Measurements from ENCODE around the gene NEO1.

The NEO1 gene

GRCh38 chr15:73030122-73030679, 22.1 kb upstream of the NEO1 start:
- Histone ChIP-seq H3K27me3 (ENCODE audit: control insufficient read depth, insufficient read depth, low read length) (no peaks in the 10 kb centered on the region), H3K9ac (ENCODE audit: low read depth, low read length) (no peak overlapping the region), H3K27ac (ENCODE audit: low read depth, low read length) (no peak overlapping the region), H3K4me1 (ENCODE audit: control insufficient read depth, insufficient read depth, low read length) (peaks cover 7% of the 10 kb centered on the region; the same call in 1 of the 2 replicates), H3K4me3 (ENCODE audit: low read depth, low read length) (no peak overlapping the region), H3K36me3 (ENCODE audit: control insufficient read depth, insufficient read depth, low read length) (no peaks in the 10 kb centered on the region), H3K9me3 (ENCODE audit: control insufficient read depth, insufficient read depth, low read length) (no peaks in the 10 kb centered on the region)

GRCh38 chr15:73031648-73032047, 20.6 kb upstream of the NEO1 start:
- Histone ChIP-seq H3K36me3 (ENCODE audit: control insufficient read depth, insufficient read depth, low read length) (no peaks in the 10 kb centered on the region), H3K9me3 (ENCODE audit: control insufficient read depth, insufficient read depth, low read length) (no peaks in the 10 kb centered on the region), H3K9ac (ENCODE audit: low read depth, low read length) (no peak overlapping the region), H3K27ac (ENCODE audit: low read depth, low read length) (no peak overlapping the region), H3K4me1 (ENCODE audit: control insufficient read depth, insufficient read depth, low read length) (peaks cover 7% of the 10 kb centered on the region; the same call in 1 of the 2 replicates), H3K4me3 (ENCODE audit: low read depth, low read length) (no peak overlapping the region), H3K27me3 (ENCODE audit: control insufficient read depth, insufficient read depth, low read length) (no peaks in the 10 kb centered on the region)

GRCh38 chr15:73033611-73034010, 18.7 kb upstream of the NEO1 start:
- H3K27me3 ChIP-seq (ENCODE audit: control insufficient read depth, insufficient read depth, low read length) = no peaks in the 10 kb centered on the region
- no peak overlapping the region for H3K4me3 ChIP-seq (ENCODE audit: low read depth, low read length)
- peaks cover 7% of the 10 kb centered on the region; the same call in 1 of the 2 replicates for H3K4me1 ChIP-seq (ENCODE audit: control insufficient read depth, insufficient read depth, low read length)
- H3K9me3 ChIP-seq (ENCODE audit: control insufficient read depth, insufficient read depth, low read length) = no peaks in the 10 kb centered on the region
- no peaks in the 10 kb centered on the region for H3K36me3 ChIP-seq (ENCODE audit: control insufficient read depth, insufficient read depth, low read length)
- no peak overlapping the region for H3K27ac ChIP-seq (ENCODE audit: low read depth, low read length)
- no peak overlapping the region for H3K9ac ChIP-seq (ENCODE audit: low read depth, low read length)

- Histone ChIP-seq H3K4me3 (ENCODE audit: low read depth, low read length) (no peak overlapping the region), H3K4me1 (ENCODE audit: control insufficient read depth, insufficient read depth, low read length) (peaks cover 6% of the 10 kb centered on the region; the same call in 1 of the 2 replicates), H3K9me3 (ENCODE audit: control insufficient read depth, insufficient read depth, low read length) (no peaks in the 10 kb centered on the region)
Observed at GRCh38 chr15:73034221-73034620, 18.0 kb upstream of the NEO1 start.

GRCh38 chr15:73035221-73035620, 17.0 kb upstream of the NEO1 start:
- no peaks in the 10 kb centered on the region for H3K27me3 ChIP-seq (ENCODE audit: control insufficient read depth, insufficient read depth, low read length)
- H3K36me3 ChIP-seq (ENCODE audit: control insufficient read depth, insufficient read depth, low read length) = no peaks in the 10 kb centered on the region
- H3K4me1 ChIP-seq (ENCODE audit: control insufficient read depth, insufficient read depth, low read length) = peaks cover 4% of the 10 kb centered on the region; the same call in 1 of the 2 replicates
- no peak overlapping the region for H3K9ac ChIP-seq (ENCODE audit: low read depth, low read length)
- H3K9me3 ChIP-seq (ENCODE audit: control insufficient read depth, insufficient read depth, low read length) = no peaks in the 10 kb centered on the region
- H3K4me3 ChIP-seq (ENCODE audit: low read depth, low read length) = no peak overlapping the region
- no peak overlapping the region for H3K27ac ChIP-seq (ENCODE audit: low read depth, low read length)

More at GRCh38 chr15:73034221-73034620, 18.0 kb upstream of the NEO1 start:
- H3K9ac ChIP-seq (ENCODE audit: low read depth, low read length) = no peak overlapping the region
- H3K36me3 ChIP-seq (ENCODE audit: control insufficient read depth, insufficient read depth, low read length) = no peaks in the 10 kb centered on the region
- no peaks in the 10 kb centered on the region for H3K27me3 ChIP-seq (ENCODE audit: control insufficient read depth, insufficient read depth, low read length)
- no peak overlapping the region for H3K27ac ChIP-seq (ENCODE audit: low read depth, low read length)

GRCh38 chr15:73038220-73038619, 14.0 kb upstream of the NEO1 start:
- no peaks in the 10 kb centered on the region for H3K27me3 ChIP-seq (ENCODE audit: control insufficient read depth, insufficient read depth, low read length)

GRCh38 chr15:73046073-73046472, 6.2 kb upstream of the NEO1 start:
- H3K27ac ChIP-seq (ENCODE audit: low read depth, low read length) = no peak overlapping the region
- peaks cover 10% of the 10 kb centered on the region; the same call in 1 of the 2 replicates for H3K27me3 ChIP-seq (ENCODE audit: control insufficient read depth, insufficient read depth, low read length)
- H3K4me3 ChIP-seq (ENCODE audit: low read depth, low read length) = no peak overlapping the region
- H3K9ac ChIP-seq (ENCODE audit: low read depth, low read length) = no peak overlapping the region
- H3K36me3 ChIP-seq (ENCODE audit: control insufficient read depth, insufficient read depth, low read length) = no peaks in the 10 kb centered on the region
- H3K4me1 ChIP-seq (ENCODE audit: control insufficient read depth, insufficient read depth, low read length) = peaks cover 8% of the 10 kb centered on the region; the same call in 1 of the 2 replicates
- no peaks in the 10 kb centered on the region for H3K9me3 ChIP-seq (ENCODE audit: control insufficient read depth, insufficient read depth, low read length)

More at GRCh38 chr15:73038220-73038619, 14.0 kb upstream of the NEO1 start:
- no peak overlapping the region for H3K9ac ChIP-seq (ENCODE audit: low read depth, low read length)
- no peaks in the 10 kb centered on the region for H3K9me3 ChIP-seq (ENCODE audit: control insufficient read depth, insufficient read depth, low read length)
- H3K4me3 ChIP-seq (ENCODE audit: low read depth, low read length) = no peak overlapping the region
- no peaks in the 10 kb centered on the region for H3K36me3 ChIP-seq (ENCODE audit: control insufficient read depth, insufficient read depth, low read length)
- peaks cover 4% of the 10 kb centered on the region; the same call in 1 of the 2 replicates for H3K4me1 ChIP-seq (ENCODE audit: control insufficient read depth, insufficient read depth, low read length)
- H3K27ac ChIP-seq (ENCODE audit: low read depth, low read length) = no peak overlapping the region

GRCh38 chr15:73047882-73048281, 4.4 kb upstream of the NEO1 start:
- Histone ChIP-seq H3K27ac (ENCODE audit: low read depth, low read length) (no peak overlapping the region), H3K36me3 (ENCODE audit: control insufficient read depth, insufficient read depth, low read length) (no peaks in the 10 kb centered on the region), H3K9me3 (ENCODE audit: control insufficient read depth, insufficient read depth, low read length) (no peaks in the 10 kb centered on the region), H3K4me1 (ENCODE audit: control insufficient read depth, insufficient read depth, low read length) (peaks cover 8% of the 10 kb centered on the region; the same call in 1 of the 2 replicates), H3K27me3 (ENCODE audit: control insufficient read depth, insufficient read depth, low read length) (peaks cover 10% of the 10 kb centered on the region; the same call in 1 of the 2 replicates), H3K9ac (ENCODE audit: low read depth, low read length) (no peak overlapping the region), H3K4me3 (ENCODE audit: low read depth, low read length) (no peak overlapping the region)

GRCh38 chr15:73048624-73049295, 3.5 kb upstream of the NEO1 start:
- no peaks in the 10 kb centered on the region for H3K36me3 ChIP-seq (ENCODE audit: control insufficient read depth, insufficient read depth, low read length)
- no peak overlapping the region for H3K4me3 ChIP-seq (ENCODE audit: low read depth, low read length)
- H3K4me1 ChIP-seq (ENCODE audit: control insufficient read depth, insufficient read depth, low read length) = peaks cover 11% of the 10 kb centered on the region
- no peak overlapping the region for H3K9ac ChIP-seq (ENCODE audit: low read depth, low read length)
- no peak overlapping the region for H3K27ac ChIP-seq (ENCODE audit: low read depth, low read length)
- H3K9me3 ChIP-seq (ENCODE audit: control insufficient read depth, insufficient read depth, low read length) = no peaks in the 10 kb centered on the region
- H3K27me3 ChIP-seq (ENCODE audit: control insufficient read depth, insufficient read depth, low read length) = peaks cover 10% of the 10 kb centered on the region; the same call in 1 of the 2 replicates

GRCh38 chr15:73049564-73050215, 2.6 kb upstream of the NEO1 start:
- no peaks in the 10 kb centered on the region for H3K36me3 ChIP-seq (ENCODE audit: control insufficient read depth, insufficient read depth, low read length)
- no peak overlapping the region for H3K4me3 ChIP-seq (ENCODE audit: low read depth, low read length)
- no peak overlapping the region for H3K9ac ChIP-seq (ENCODE audit: low read depth, low read length)
- H3K27ac ChIP-seq (ENCODE audit: low read depth, low read length) = peak overlapping the region; percentile 37
- H3K9me3 ChIP-seq (ENCODE audit: control insufficient read depth, insufficient read depth, low read length) = no peaks in the 10 kb centered on the region
- peaks cover 17% of the 10 kb centered on the region for H3K4me1 ChIP-seq (ENCODE audit: control insufficient read depth, insufficient read depth, low read length)
- peaks cover 10% of the 10 kb centered on the region; the same call in 1 of the 2 replicates for H3K27me3 ChIP-seq (ENCODE audit: control insufficient read depth, insufficient read depth, low read length)
